ENCODE results near the gene PHPT1.
A peak's percentile ranks its signal among the peaks of the same experiment; 100 is the strongest.
"Not testable (repeated sequence)": the region's sequence is repeated elsewhere in the genome, so short reads cannot be mapped to it uniquely, and the experiment has no call there.

- TF ChIP-seq, protein P1, sequence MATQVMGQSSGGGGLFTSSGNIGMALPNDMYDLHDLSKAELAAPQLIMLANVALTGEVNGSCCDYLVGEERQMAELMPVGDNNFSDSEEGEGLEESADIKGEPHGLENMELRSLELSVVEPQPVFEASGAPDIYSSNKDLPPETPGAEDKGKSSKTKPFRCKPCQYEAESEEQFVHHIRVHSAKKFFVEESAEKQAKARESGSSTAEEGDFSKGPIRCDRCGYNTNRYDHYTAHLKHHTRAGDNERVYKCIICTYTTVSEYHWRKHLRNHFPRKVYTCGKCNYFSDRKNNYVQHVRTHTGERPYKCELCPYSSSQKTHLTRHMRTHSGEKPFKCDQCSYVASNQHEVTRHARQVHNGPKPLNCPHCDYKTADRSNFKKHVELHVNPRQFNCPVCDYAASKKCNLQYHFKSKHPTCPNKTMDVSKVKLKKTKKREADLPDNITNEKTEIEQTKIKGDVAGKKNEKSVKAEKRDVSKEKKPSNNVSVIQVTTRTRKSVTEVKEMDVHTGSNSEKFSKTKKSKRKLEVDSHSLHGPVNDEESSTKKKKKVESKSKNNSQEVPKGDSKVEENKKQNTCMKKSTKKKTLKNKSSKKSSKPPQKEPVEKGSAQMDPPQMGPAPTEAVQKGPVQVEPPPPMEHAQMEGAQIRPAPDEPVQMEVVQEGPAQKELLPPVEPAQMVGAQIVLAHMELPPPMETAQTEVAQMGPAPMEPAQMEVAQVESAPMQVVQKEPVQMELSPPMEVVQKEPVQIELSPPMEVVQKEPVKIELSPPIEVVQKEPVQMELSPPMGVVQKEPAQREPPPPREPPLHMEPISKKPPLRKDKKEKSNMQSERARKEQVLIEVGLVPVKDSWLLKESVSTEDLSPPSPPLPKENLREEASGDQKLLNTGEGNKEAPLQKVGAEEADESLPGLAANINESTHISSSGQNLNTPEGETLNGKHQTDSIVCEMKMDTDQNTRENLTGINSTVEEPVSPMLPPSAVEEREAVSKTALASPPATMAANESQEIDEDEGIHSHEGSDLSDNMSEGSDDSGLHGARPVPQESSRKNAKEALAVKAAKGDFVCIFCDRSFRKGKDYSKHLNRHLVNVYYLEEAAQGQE (IDR thresholded peaks at IDR 0.05; ENCODE audit: unreplicated experiment) = not testable (repeated sequence)
- not testable (repeated sequence) for TF ChIP-seq CTCF (conservative IDR thresholded peaks at IDR 0.05; ENCODE audit: low read depth in 2 of 2); EZH2 (IDR thresholded peaks at IDR 0.05; ENCODE audit: low read depth, unreplicated experiment); STAT1 (IDR thresholded peaks at IDR 0.05; ENCODE audit: unreplicated experiment)
- TF ChIP-seq POLR2AphosphoS5 (IDR thresholded peaks at IDR 0.05; ENCODE audit: low read depth) = peak; percentile 29
Measured at GRCh38 chr9:136841646-136842379, 7.4 kb upstream of the PHPT1 start.

Data from GM23338 (cell line).